H1 (cell line): ENCODE data around the gene CRISPLD2. TPM values are rescaled to one million over a fixed set of nuclear protein-coding genes. Genes with fewer than 3 reads are reported as not detected.
A peak's percentile ranks its signal among the peaks of the same experiment; 100 is the strongest.

Source experiments
- CTCF ChIA-PET: fragments of 300-600 bp; sonication (Branson Sonifier 250); formaldehyde crosslinking; loops from one replicate; lab custom pipeline; 2021; ENCODE audit not compliant: partially characterized antibody; lab: Charles Lee
- POLR2A ChIA-PET: fragments of 300-600 bp; sonication (Branson Sonifier 250); formaldehyde crosslinking; loops from one replicate; lab custom pipeline; 2021; ENCODE audit warnings: inconsistent platforms; ENCODE audit not compliant: partially characterized antibody; lab: Charles Lee
- DNase-seq, 2 experiments: peaks; one replicate each; pipeline versions ENCODE4 v3.0.0 to v3.0.0-alpha.2; 2010 to 2022; ENCODE audit warnings: low spot score in 2 of 2, low read depth in 1 of 2, mixed read lengths in 1 of 2
- FAIRE-seq: peaks from 2 replicates; lab custom pipeline; 2011; peaks lifted over from hg19 to GRCh38; lab: Jason Lieb, UNC
- H2AFZ ChIP-seq: 2 replicates; pipeline ENCODE4 v1.8.1; 2012; ENCODE audit warnings: low read length, inconsistent platforms
- H2AK5ac ChIP-seq: 2 replicates; pipeline ENCODE4 v1.6.1; 2013; ENCODE audit warnings: low read depth, low read length
- H2BK120ac ChIP-seq: replicated peaks from 2 replicates; pipeline ENCODE3; 2013; ENCODE audit warnings: low read depth, low read length, inconsistent platforms
- H2BK12ac ChIP-seq: 2 replicates; pipeline ENCODE4 v1.6.1; 2013; ENCODE audit warnings: low read depth, low read length
- H2BK15ac ChIP-seq: 2 replicates; pipeline ENCODE4 v1.6.1; 2013; ENCODE audit warnings: low read length
- H2BK20ac ChIP-seq: 2 replicates; pipeline ENCODE4 v1.6.1; 2013; ENCODE audit warnings: low read length
- H2BK5ac ChIP-seq: 2 replicates; pipeline ENCODE4 v1.6.1; 2013; ENCODE audit warnings: low read depth, low read length
- H3K14ac ChIP-seq: 2 replicates; pipeline ENCODE4 v1.6.1; 2013; ENCODE audit warnings: inconsistent platforms; ENCODE audit not compliant: insufficient read length
- H3K18ac ChIP-seq: 2 replicates; pipeline ENCODE4 v1.6.1; 2013; ENCODE audit warnings: low read length; ENCODE audit errors: extremely low read depth
- H3K23ac ChIP-seq: 2 replicates; pipeline ENCODE4 v1.6.1; 2013; ENCODE audit warnings: inconsistent platforms; ENCODE audit not compliant: insufficient read length
- H3K23me2 ChIP-seq: 2 replicates; pipeline ENCODE4 v1.6.1; 2013; ENCODE audit warnings: low read depth, low read length
- H3K27ac ChIP-seq: 2 replicates; pipeline ENCODE4 v1.6.1; 2011; ENCODE audit warnings: low read depth, low read length, inconsistent platforms
- H3K27me3 ChIP-seq, 4 experiments: replicated peaks in 1 of 4; 1 replicate in 1 of 4; 2 replicates in 3 of 4; pipeline versions ENCODE4 v1.6.1 to v1.8.1; 2011 to 2013; ENCODE audit warnings: low read length in 3 of 4, mild to moderate bottlenecking in 3 of 4, inconsistent platforms in 2 of 4, mixed read lengths in 2 of 4, moderate library complexity in 1 of 4; ENCODE audit not compliant: control insufficient read depth in 3 of 4, insufficient read depth in 3 of 4; ENCODE audit errors: extremely low read depth in 1 of 4
- H3K36me3 ChIP-seq, 4 experiments: 2 replicates each; pipeline versions ENCODE4 v1.6.1 to v1.8.1; 2011 to 2013; ENCODE audit warnings: mild to moderate bottlenecking in 4 of 4, low read length in 3 of 4, moderate library complexity in 2 of 4, control low read depth in 1 of 4, inconsistent platforms in 1 of 4; ENCODE audit not compliant: insufficient read depth in 4 of 4, control insufficient read depth in 2 of 4
- H3K4ac ChIP-seq: replicated peaks from 2 replicates; pipeline ENCODE3; 2013; ENCODE audit warnings: low read length, low read depth, mixed read lengths, inconsistent platforms; ENCODE audit not compliant: insufficient read length
- H3K4me1 ChIP-seq, 4 experiments: replicated peaks in 1 of 4; 1 replicate in 1 of 4; 2 replicates in 3 of 4; pipeline versions ENCODE4 v1.6.1 to v1.8.1; 2011 to 2013; ENCODE audit warnings: low read length in 3 of 4, inconsistent platforms in 2 of 4, mixed read lengths in 1 of 4; ENCODE audit not compliant: insufficient read depth in 4 of 4, control insufficient read depth in 3 of 4
- H3K4me2 ChIP-seq, 2 experiments: 2 replicates each; pipeline versions ENCODE4 v1.6.1 to v1.8.1; 2011 to 2013; ENCODE audit warnings: low read depth in 2 of 2, low read length in 2 of 2, control low read depth in 1 of 2, inconsistent platforms in 1 of 2, mild to moderate bottlenecking in 1 of 2; ENCODE audit not compliant: insufficient read depth in 1 of 2
- H3K4me3 ChIP-seq, 4 experiments: fragments of 200-600, 300-600 bp in 1 of 4; sonication (generic), shearing (Covaris generic), sonication (Bioruptor Twin) in 1 of 4; 2 replicates each; pipeline versions ENCODE4 v1.5.1 to v1.8.1; 2011 to 2016; ENCODE audit warnings: low read length in 4 of 4, low read depth in 3 of 4, control low read depth in 2 of 4, inconsistent platforms in 2 of 4, mild to moderate bottlenecking in 2 of 4, mixed read lengths in 1 of 4, moderate library complexity in 1 of 4; ENCODE audit not compliant: insufficient read depth in 2 of 4; ENCODE audit errors: extremely low read depth in 1 of 4
- H3K56ac ChIP-seq: replicated peaks from 2 replicates; pipeline ENCODE3; 2013; ENCODE audit warnings: low read depth, mild to moderate bottlenecking, mixed read lengths, low read length, inconsistent platforms; ENCODE audit not compliant: insufficient read length
- H3K79me1 ChIP-seq: 2 replicates; pipeline ENCODE4 v1.6.1; 2013; ENCODE audit warnings: low read depth, low read length, control low read depth
- H3K79me2 ChIP-seq, 2 experiments: 2 replicates each; pipeline versions ENCODE4 v1.6.1 to v1.8.1; 2012 to 2013; ENCODE audit warnings: low read length in 2 of 2, mild to moderate bottlenecking in 2 of 2, inconsistent platforms in 1 of 2; ENCODE audit not compliant: insufficient read depth in 2 of 2, control insufficient read depth in 1 of 2
- H3K9ac ChIP-seq, 4 experiments: replicated peaks in 1 of 4; 1 replicate in 1 of 4; 2 replicates in 3 of 4; pipeline versions ENCODE4 v1.6.1 to v1.8.1; 2011 to 2013; ENCODE audit warnings: low read depth in 3 of 4, low read length in 3 of 4, control low read depth in 2 of 4, mild to moderate bottlenecking in 2 of 4, moderate library complexity in 2 of 4, inconsistent platforms in 1 of 4; ENCODE audit errors: extremely low read depth in 1 of 4
- H3K9me3 ChIP-seq, 2 experiments: 2 replicates each; pipeline versions ENCODE4 v1.6.1 to v1.8.1; 2012 to 2013; ENCODE audit warnings: mild to moderate bottlenecking in 2 of 2, moderate library complexity in 2 of 2, control low read depth in 1 of 2, inconsistent platforms in 1 of 2, low read depth in 1 of 2, low read length in 1 of 2, mixed read lengths in 1 of 2; ENCODE audit not compliant: insufficient read depth in 2 of 2
- H4K20me1 ChIP-seq, 2 experiments: replicated peaks in 1 of 2; 2 replicates each; pipeline versions ENCODE3 to v1.8.1; 2011 to 2013; ENCODE audit warnings: inconsistent platforms in 2 of 2, low read length in 2 of 2, mild to moderate bottlenecking in 1 of 2; ENCODE audit not compliant: insufficient read depth in 2 of 2, control insufficient read depth in 1 of 2
- H4K5ac ChIP-seq: 2 replicates; pipeline ENCODE4 v1.6.1; 2013; ENCODE audit warnings: low read length, low read depth, mixed read lengths, inconsistent platforms; ENCODE audit not compliant: insufficient read length
- H4K8ac ChIP-seq: 2 replicates; pipeline ENCODE4 v1.8.0; 2013; ENCODE audit warnings: mild to moderate bottlenecking, moderate library complexity, low read length, inconsistent platforms; ENCODE audit not compliant: insufficient read depth; ENCODE audit errors: extremely low read depth
- H4K91ac ChIP-seq: replicated peaks from 2 replicates; pipeline ENCODE3; 2013; ENCODE audit warnings: low read length, mixed read lengths, inconsistent platforms; ENCODE audit not compliant: insufficient read length
- CHD1 ChIP-seq: IDR thresholded peaks from 2 replicates; pipeline ENCODE4 v1.6.1; 2012; ENCODE audit warnings: low read depth, low read length, improper control_type of control experiment
- CHD2 ChIP-seq: IDR thresholded peaks from 2 replicates; pipeline ENCODE4 v1.6.1; 2012; ENCODE audit warnings: low read length, improper control_type of control experiment
- EP300 ChIP-seq, 2 experiments: IDR thresholded peaks; 1 replicate in 1 of 2; 2 replicates in 1 of 2; pipeline ENCODE4 v1.6.1; 2011 to 2012; ENCODE audit warnings: low read depth in 2 of 2, low read length in 2 of 2, mild to moderate bottlenecking in 2 of 2, borderline replicate concordance in 1 of 2, inconsistent platforms in 1 of 2, moderate library complexity in 1 of 2
- JUND ChIP-seq: IDR thresholded peaks from 2 replicates; pipeline ENCODE4 v1.6.1; 2011; ENCODE audit warnings: mild to moderate bottlenecking, improper control_type of control experiment, low read length
- KDM4A ChIP-seq: IDR thresholded peaks from one replicate; pipeline ENCODE4 v1.7.1; 2012; ENCODE audit warnings: low read depth, mild to moderate bottlenecking, moderate library complexity, low read length, inconsistent platforms; ENCODE audit not compliant: severe bottlenecking
- NANOG ChIP-seq: IDR thresholded peaks from 2 replicates; pipeline ENCODE4 v1.6.1; 2011; ENCODE audit warnings: low read length, low read depth, mild to moderate bottlenecking, inconsistent platforms; ENCODE audit not compliant: insufficient read depth, poor library complexity, severe bottlenecking
- NRF1 ChIP-seq: IDR thresholded peaks from 2 replicates; pipeline ENCODE4 v1.6.1; 2011; ENCODE audit warnings: mild to moderate bottlenecking, low read depth, low read length, improper control_type of control experiment
- POU5F1 ChIP-seq: IDR thresholded peaks from 2 replicates; pipeline ENCODE4 v1.6.1; 2011; ENCODE audit warnings: low read depth, mild to moderate bottlenecking, low read length, moderate library complexity
- RXRA ChIP-seq: IDR thresholded peaks from 2 replicates; pipeline ENCODE4 v1.6.1; 2011; ENCODE audit warnings: low read depth, mild to moderate bottlenecking, low read length, moderate library complexity; ENCODE audit not compliant: insufficient read depth
- SAP30 ChIP-seq: fragments of 300-600 bp; sonication (generic); IDR thresholded peaks from 2 replicates; pipeline ENCODE4 v1.7.1; 2012; ENCODE audit warnings: low read length, moderate library complexity, mild to moderate bottlenecking, inconsistent platforms; ENCODE audit not compliant: insufficient read depth, insufficient replicate concordance
- SIX5 ChIP-seq: IDR thresholded peaks from 2 replicates; pipeline ENCODE4 v1.6.1; 2011; ENCODE audit warnings: mild to moderate bottlenecking, low read depth, low read length
- SP4 ChIP-seq: IDR thresholded peaks from 2 replicates; pipeline ENCODE4 v1.6.1; 2012; ENCODE audit warnings: low read length, inconsistent platforms
- WGBS, 2 experiments: shearing (Covaris generic) in 1 of 2; methylation state at CpG; one replicate each; pipeline versions ENCODE4 v1.1.6 to v1.1.7; 2013 to 2015; ENCODE audit warnings: low lambda C conversion rate in 2 of 2, mixed read lengths in 2 of 2, inconsistent platforms in 1 of 2, low coverage in 1 of 2, missing lambda C conversion rate in 1 of 2; ENCODE audit not compliant: insufficient replicate concordance in 2 of 2, insufficient coverage in 1 of 2, insufficient read length in 1 of 2; ENCODE audit errors: extremely low coverage in 1 of 2, missing lambda C conversion rate in 1 of 2; 5-methylcytosine and 5-hydroxymethylcytosine counted together
- polyA plus RNA-seq, 7 experiments: library from polyadenylated mRNA; depleted of rRNA in 3 of 7; stranded (reverse) in 5 of 7; unstranded in 2 of 7; fragments of >200 nt in 5 of 7; fragments of 200-250 nt in 2 of 7; gene quantifications; 1 replicate in 5 of 7; 2 replicates in 1 of 7; 4 replicates in 1 of 7; pipeline versions ENCODE4 v1.2.1 to v1.2.3, GENCODE V29; 2011 to 2013; ENCODE audit warnings: missing spikeins in 2 of 7, mixed read lengths in 2 of 7
- total RNA-seq: library from RNA; stranded (reverse); fragmentation: NEBNext Ultra II Directional; extraction: Animal tissue kit (Norgen Biotek cat#: 25700); gene quantifications from 2 replicates; pipeline ENCODE4 v1.2.1, GENCODE V29; 2021
- TF ChIP-seq, protein P1 (sequence below): IDR thresholded peaks from 2 replicates; pipeline ENCODE4 v1.6.1; 2012; ENCODE audit warnings: low read length, inconsistent platforms

Gene CRISPLD2
- total and polyA plus RNA-seq, 2 of the 8 experiments (the other 6 are each of a cell fraction or from before 2014, with no cell fraction given): 2.7 to 5.1 TPM

DNA sequence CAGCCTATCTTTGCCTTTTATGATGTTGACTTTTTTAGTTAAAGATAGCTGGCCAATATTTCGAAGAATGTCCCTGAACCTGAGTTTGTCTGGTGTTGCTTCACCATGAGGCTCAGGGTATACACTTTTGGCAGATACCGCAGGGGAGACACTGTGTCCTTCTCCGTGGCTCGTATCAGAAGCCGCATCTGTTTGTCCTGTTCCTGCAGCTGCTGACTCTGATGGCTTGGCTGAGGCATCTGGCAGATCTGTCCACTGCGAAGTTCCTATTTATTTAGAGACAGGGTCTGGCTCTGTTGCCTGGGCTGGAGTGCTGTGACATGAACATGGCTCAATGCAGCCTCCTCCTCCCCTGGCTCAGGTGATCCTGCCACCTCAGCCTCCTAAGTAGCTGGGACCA lies 93.5 kb downstream of the CRISPLD2 start:
- H3K4me3 ChIP-seq: no peak overlapping the region
- CTCF ChIA-PET: interaction anchor here (0.6 to 1.6 kb wide), 7 partner anchors 12 to 1719 kb away, joined by 3 to 9 read pairs (median 5); no protein-coding TSS in a partner anchor
- no peak overlapping the region for H3K9ac ChIP-seq
- no peak overlapping the region for H2AFZ ChIP-seq
- no peak for FAIRE-seq
- no peak overlapping the region for H2BK12ac ChIP-seq
- no peak overlapping the region for H3K18ac ChIP-seq
- no peaks in the 10 kb centered on the region for H3K79me1 ChIP-seq
- DNase-seq: no peak
- POLR2A ChIA-PET: no interaction called here
- no peak overlapping the region for H3K56ac ChIP-seq
- peak overlapping the region; percentile 46; the same call in 1 of the 2 replicates for H4K8ac ChIP-seq
- H2BK20ac ChIP-seq: no peak overlapping the region
- no peak overlapping the region for H3K27ac ChIP-seq
- no peaks in the 10 kb centered on the region for H3K9me3 ChIP-seq
- no peak overlapping the region for H4K5ac ChIP-seq
- no peak overlapping the region for H2BK120ac ChIP-seq
- no peaks in the 10 kb centered on the region for H3K27me3 ChIP-seq
- no peak overlapping the region for H2BK15ac ChIP-seq
- H3K4ac ChIP-seq: no peak overlapping the region
- no peak overlapping the region for H3K4me2 ChIP-seq
- no peaks in the 10 kb centered on the region for H3K36me3 ChIP-seq
- no peaks in the 10 kb centered on the region for H4K20me1 ChIP-seq
- H2AK5ac ChIP-seq: no peak overlapping the region
- no peaks in the 10 kb centered on the region; a peak in 1 of 7 replicates for H3K4me1 ChIP-seq
- H3K14ac ChIP-seq: no peak overlapping the region
- H3K23me2 ChIP-seq: no peaks in the 10 kb centered on the region; the same call in 1 of the 2 replicates
- 76% methylated on average over 6 of the region's 6 CpGs; no CpG with 5 or more reads in 1 of the 2 experiments for WGBS, 2 experiments
- no peaks in the 10 kb centered on the region for H3K79me2 ChIP-seq
- no peak overlapping the region for H4K91ac ChIP-seq
- no peak overlapping the region for H2BK5ac ChIP-seq
- no peak overlapping the region for H3K23ac ChIP-seq
- TF ChIP-seq NRF1 (no peak), CHD2 (no peak), SIX5 (no peak), SP4 (no peak), NANOG (no peak), RXRA (no peak), POU5F1 (no peak), SAP30 (no peak), EP300 (IDR thresholded peaks at IDR 0.05; ENCODE audit: borderline replicate concordance in 1 of 2, low read depth in 2 of 2, low read length in 2 of 2) (no peak), JUND (no peak), KDM4A (no peak), CHD1 (no peak)
- TF ChIP-seq, protein P1, sequence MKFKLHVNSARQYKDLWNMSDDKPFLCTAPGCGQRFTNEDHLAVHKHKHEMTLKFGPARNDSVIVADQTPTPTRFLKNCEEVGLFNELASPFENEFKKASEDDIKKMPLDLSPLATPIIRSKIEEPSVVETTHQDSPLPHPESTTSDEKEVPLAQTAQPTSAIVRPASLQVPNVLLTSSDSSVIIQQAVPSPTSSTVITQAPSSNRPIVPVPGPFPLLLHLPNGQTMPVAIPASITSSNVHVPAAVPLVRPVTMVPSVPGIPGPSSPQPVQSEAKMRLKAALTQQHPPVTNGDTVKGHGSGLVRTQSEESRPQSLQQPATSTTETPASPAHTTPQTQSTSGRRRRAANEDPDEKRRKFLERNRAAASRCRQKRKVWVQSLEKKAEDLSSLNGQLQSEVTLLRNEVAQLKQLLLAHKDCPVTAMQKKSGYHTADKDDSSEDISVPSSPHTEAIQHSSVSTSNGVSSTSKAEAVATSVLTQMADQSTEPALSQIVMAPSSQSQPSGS: no peak
